ENCODE results near the gene RBMS3.

Gene RBMS3

DNA sequence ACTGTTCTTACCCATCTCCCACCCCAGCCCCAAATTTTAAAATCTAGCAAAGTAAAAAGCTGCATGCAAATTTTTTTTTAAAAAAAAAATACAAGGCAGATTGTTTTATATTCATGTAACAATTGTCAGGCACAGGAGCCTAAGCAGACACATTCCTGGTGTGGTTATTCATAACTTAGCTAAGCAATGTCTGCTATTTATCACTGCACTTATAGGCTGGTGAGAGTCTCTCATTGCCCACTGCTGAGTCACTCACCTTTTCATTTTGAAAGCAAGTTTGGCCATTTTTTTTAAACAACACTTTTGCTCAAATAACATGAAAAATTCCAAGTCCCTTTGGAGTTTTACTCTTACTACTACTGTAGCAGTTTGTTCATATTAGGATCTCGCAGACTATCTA, 413.9 kb downstream of the RBMS3 start:
- no peak for DNase-seq

GRCh38 chr3:29695201-29695600, 414.3 kb downstream of the RBMS3 start:
- no peak for DNase-seq

DNA sequence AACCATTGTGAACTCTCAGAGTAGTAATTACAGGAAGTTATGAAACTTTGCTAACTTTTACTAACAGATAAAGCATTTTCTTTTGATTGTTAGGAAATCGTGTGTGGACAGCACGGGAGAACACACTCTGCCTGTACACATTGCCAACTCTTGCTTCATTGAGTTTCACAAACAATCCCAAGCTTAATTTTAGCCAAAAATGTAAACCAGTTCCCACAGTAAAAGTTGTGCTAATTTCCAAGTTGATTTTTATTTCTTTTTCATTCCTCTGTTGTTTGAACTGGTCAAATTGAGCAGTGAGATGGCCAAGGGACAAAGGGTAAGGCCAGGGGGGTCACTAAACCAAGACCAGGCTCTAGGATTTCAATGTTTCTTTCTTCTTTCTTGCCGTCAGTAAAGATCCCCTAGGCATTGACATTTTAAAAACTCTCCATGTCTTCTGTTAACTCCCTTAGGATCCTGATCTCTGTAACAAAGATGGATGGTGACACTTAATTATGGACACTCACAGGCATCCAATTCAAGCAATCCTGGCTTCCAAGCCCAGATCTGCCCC, 414.9 kb downstream of the RBMS3 start:
- no peak for DNase-seq

DNA sequence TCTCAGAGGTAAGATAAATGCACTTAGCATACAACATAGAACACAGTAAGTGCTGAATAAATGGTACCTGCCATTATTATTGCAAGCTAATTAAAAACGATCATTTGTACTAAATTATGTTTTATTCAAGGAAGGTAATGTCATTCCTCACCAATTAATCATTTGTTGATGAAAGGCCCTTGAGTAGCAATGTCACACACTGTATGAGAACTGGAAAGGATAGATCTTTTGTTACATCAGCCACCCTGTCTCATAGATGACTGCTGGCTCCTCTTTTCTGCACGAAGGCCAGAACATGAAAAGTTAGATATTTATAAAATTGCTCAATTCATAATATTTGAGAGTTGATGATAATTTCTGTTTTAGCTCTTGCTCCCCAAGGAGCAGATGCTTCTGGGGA, 415.4 kb downstream of the RBMS3 start:
- no peak for DNase-seq

DNA sequence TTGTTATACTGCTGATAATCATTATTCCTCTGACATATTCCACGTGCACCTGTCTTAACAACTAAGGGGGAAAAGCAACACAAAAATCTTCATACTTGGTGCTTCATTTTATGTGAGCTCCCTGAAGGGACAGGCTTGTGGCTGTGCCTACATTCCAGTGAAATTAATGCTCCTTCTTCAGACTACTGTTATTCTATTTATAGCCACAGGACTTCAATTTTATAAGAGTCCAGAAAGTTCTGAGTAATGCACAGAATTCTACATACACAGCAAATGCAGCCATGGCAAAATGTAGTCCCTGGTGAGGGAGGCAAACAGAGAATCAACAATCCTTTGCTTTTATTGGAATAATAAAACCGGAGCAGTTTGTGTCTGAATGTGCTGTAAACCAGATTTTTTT, 417.1 kb downstream of the RBMS3 start:
- DNase-seq: no peak

- DNase-seq: no peak
These were observed 419.4 kb downstream of the RBMS3 start for GRCh38 chr3:29700256-29700655.

- no peak for DNase-seq
These were observed 420.6 kb downstream of the RBMS3 start for GRCh38 chr3:29701326-29701983.

- no peak for DNase-seq
These were observed 425.3 kb downstream of the RBMS3 start for GRCh38 chr3:29705906-29706844.

- no peak for DNase-seq
These were observed 428.0 kb downstream of the RBMS3 start for GRCh38 chr3:29708884-29709283.

- DNase-seq: no peak
These were observed 430.4 kb downstream of the RBMS3 start for GRCh38 chr3:29711255-29711771.

DNA sequence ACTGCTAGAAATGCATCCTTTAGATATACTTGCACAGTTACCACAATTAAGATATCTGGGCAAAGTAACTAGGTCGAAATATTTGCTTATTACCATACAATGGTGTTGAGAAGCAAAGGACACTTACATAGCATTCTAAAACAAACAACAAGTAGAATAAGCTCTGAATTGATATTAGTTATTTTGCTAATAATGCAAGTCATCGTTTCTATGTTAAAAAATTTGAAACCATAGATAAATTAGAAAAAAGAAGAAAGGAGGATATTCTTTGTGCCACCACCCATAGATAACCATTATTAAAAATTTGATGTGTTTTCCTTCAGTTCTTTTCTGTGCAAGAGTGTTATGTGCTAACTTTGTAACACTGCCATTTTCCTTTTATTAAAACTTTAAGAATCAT, 435.3 kb downstream of the RBMS3 start:
- DNase-seq: no peak

- DNase-seq: no peak
These were observed 437.8 kb downstream of the RBMS3 start for GRCh38 chr3:29718661-29719065.

DNA sequence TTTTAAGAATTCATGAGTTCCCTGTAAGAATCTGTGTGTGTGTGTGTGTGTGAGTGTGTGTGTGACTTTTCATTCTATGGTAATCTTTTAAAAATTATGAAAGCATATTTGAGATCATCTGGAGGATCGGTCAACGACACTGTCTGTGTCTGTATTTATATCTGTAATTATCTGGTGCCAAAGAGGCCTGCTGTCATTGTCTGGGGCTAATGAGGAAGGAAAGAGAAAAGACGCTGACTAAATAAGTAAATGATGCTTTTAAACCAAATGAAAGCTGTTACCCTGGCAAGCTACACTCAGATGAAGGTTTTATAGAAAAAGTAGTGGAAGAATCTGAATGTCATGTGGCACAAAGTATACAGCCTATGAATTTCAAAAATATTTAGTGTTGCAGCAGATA, 439.8 kb downstream of the RBMS3 start:
- no peak for DNase-seq

GRCh38 chr3:29721789-29722188, 440.9 kb downstream of the RBMS3 start:
- no peak for DNase-seq

GRCh38 chr3:29731050-29731449, 450.2 kb downstream of the RBMS3 start:
- no peak for DNase-seq

GRCh38 chr3:29741231-29741630, 460.4 kb downstream of the RBMS3 start:
- DNase-seq: no peak

DNA sequence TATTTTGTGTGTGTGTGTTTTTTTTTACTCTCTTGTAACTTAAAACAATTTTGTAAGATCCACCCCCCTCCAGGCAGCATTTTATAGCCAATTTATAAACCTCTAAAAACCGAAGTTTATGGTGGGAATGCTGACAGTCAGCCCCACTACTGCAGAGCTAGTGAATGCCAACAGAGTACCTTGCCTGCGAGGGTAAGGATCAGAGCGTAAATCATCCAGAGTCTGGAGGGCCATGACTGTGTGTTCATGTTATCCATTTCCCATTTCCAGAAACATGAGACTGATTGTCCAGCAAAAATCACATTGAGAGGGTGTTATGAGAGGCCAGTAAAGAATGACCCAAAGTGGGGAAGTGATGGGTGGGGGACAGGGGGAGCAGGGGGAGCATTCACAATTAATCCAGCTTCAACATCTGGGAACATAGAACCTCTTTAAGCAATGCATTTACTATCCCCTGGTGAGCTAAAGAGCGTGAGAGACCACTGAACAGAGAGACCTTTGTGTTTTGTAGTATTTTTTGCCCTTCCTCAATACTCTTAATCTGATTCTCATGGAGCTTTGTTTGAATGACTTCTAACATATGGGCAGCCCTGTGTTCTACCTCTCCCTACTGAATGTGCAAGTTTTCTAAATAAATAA, 464.5 kb downstream of the RBMS3 start:
- DNase-seq: no peak

DNA sequence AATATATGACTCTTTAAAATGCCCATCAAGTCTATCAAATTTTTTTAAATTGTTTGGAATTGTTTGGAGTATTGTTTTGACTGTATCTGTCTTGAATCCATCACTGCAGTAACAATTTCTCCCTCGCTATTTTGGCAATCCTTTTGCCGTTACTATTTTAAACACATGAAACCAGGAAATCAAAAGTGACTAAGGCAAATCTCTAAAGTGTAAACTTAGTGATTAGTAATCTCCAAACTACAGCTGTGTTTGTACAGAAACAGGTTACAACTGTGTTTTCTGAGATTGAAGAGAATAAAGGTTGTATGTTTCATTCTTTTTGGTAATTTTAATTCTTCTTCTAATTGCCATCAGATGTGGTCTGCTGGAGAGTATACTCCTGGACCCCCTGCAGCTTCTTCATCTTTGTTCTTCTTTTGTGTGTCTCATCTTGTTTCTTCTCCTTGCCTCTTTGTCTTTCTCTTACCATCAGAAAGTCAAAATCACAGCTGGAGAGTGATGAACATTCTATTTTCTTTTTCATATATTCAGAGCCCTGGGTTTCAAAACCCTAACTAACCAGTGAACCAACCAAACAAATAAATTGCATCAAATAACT, 465.4 kb downstream of the RBMS3 start:
- DNase-seq: peak in 1 of 5 experiments; percentile 1

DNA sequence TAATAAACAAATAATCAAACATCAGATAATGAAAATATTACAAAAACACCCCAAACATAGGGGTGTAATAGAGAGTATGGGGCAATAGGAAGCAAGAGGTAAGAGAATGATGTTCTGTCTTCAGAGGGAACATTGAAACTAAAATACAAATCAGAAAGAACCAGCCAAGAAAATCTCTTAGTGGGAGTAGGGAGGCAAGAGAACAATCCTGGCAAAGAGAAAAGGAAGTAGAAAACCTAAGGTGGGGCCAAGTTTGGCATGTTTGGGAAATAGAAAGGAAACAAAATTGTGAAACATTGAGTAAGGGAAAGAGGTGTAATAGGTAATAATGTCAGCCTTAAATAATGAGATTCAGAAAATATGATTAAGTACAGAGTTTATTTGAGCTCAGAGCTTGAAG, 467.1 kb downstream of the RBMS3 start:
- DNase-seq: no peak

GRCh38 chr3:29751647-29752314, 470.9 kb downstream of the RBMS3 start:
- no peak for DNase-seq

DNA sequence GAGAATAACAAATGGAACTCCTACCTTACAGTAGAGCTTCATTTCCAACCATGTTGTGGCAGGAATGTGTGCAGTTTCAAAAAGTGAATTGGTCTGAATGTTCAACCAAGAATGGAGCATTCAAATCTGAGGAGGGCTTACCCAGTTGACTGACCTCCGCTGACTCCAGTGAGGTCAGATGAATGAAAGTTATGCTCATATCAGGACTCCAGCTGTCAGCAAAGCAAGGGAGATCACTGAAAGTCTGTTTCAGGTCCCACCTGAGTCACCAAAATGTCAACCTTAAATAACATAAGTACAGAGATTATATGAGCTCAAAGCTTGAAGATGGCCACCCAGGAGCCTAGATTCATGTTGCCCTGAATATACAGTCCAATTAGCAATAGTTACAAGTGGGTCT, 473.5 kb downstream of the RBMS3 start:
- DNase-seq: no peak

GRCh38 chr3:29755416-29755815, 474.5 kb downstream of the RBMS3 start:
- DNase-seq: no peak

All from T-helper 2 cell (primary cell).